GM19351 (cell line): ENCODE data around the gene CSTF2T.

Experiments
- ATAC-seq: cut with Tn5 transposase; IDR thresholded peaks from one replicate; pipeline ENCODE4 v1.9.1; 2021; ENCODE audit warnings: mild to moderate bottlenecking, moderate library complexity; ENCODE audit not compliant: unreplicated experiment

The CSTF2T gene

DNA sequence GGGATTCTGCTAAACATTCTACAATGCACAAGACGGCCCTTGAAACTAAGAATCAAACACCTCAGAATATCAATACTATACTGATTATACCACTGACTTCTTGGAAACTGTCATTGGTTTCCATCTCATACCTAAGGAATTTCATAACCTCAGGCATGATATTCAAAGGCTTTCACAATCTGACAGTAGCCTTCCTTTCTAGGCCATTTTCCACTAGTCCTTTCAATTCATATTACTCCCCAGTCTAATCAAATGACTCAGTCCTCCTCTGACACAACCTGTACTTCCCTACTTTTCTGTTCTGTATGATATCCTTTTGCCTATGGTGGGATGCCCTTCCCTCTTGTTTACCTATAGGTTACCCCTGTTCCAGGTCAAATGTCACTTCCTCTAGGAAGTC, 48.3 kb downstream of the CSTF2T start:
- ATAC-seq = no peak

DNA sequence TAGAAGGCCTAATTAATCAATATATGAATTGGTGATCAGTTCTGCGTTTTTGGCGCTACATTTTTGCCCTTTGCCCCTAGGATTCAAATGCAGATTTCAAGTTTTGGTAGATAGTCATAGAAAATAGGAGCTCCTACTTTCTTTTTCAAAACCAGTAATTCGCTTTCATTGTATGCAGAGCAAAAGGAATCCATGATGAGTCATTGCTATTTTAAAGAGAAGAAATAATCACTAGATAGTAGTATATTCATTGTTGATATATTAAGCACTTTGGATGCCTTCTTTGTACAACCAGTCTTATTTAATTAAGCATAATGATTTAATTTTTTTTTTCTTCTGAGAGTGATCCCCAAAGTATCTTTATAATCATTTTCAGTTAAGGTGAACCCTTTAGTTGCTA, 50.3 kb downstream of the CSTF2T start:
- ATAC-seq = no peak
